ENCODE measurements around the gene RGL3.
A peak's percentile ranks its signal among the peaks of the same experiment; 100 is the strongest.
"Not testable (repeated sequence)": the region's sequence is repeated elsewhere in the genome, so short reads cannot be mapped to it uniquely, and the experiment has no call there.

Gene RGL3

GRCh38 chr19:11435057-11435832 is 16.1 kb upstream of the RGL3 start, which contains the start of the genes ODAD3 and PRKCSH:
ODAD3 (minus strand) TSS chr19:11435121; CDS start chr19:11435016, 105 bp downstream.
PRKCSH (plus strand) TSS chr19:11435635; CDS start chr19:11436118, 483 bp downstream.
- peak within 1 kb of the TSS; percentile 93 for H3K4me2 ChIP-seq
- H3K9ac ChIP-seq, result peak within 1 kb of the TSS; percentile 85
- no peaks in the 10 kb centered on the region for H3K9me3 ChIP-seq
- H3K27ac ChIP-seq, result peak within 1 kb of the TSS; percentile 83
- H3K27me3 ChIP-seq, result no peaks in the 10 kb centered on the region
- peak within 1 kb of the TSS; percentile 82 for H3K4me3 ChIP-seq
- peaks cover 25% of the 10 kb centered on the region for H3K4me1 ChIP-seq
- no peaks in the 10 kb centered on the region for H4K20me1 ChIP-seq
- H3K36me3 ChIP-seq, result peaks cover 40% of the 10 kb centered on the region
- no peak for TF ChIP-seq Cebpa-rat (IDR thresholded peaks at IDR 0.05)

GRCh38 chr19:11434703-11435056 is 15.6 kb upstream of the RGL3 start:
- H3K9ac ChIP-seq, result peak overlapping the region; percentile 85; the same call in 1 of the 2 replicates
- H3K36me3 ChIP-seq, result peaks cover 36% of the 10 kb centered on the region
- peak overlapping the region; percentile 93 for H3K4me2 ChIP-seq
- H3K27ac ChIP-seq, result no peak overlapping the region
- TF ChIP-seq Cebpa-rat (IDR thresholded peaks at IDR 0.05), result no peak
- H3K4me3 ChIP-seq, result peak overlapping the region; percentile 82
- peaks cover 25% of the 10 kb centered on the region for H3K4me1 ChIP-seq
- H4K20me1 ChIP-seq, result no peaks in the 10 kb centered on the region
- H3K9me3 ChIP-seq, result no peaks in the 10 kb centered on the region
- no peaks in the 10 kb centered on the region for H3K27me3 ChIP-seq

DNA sequence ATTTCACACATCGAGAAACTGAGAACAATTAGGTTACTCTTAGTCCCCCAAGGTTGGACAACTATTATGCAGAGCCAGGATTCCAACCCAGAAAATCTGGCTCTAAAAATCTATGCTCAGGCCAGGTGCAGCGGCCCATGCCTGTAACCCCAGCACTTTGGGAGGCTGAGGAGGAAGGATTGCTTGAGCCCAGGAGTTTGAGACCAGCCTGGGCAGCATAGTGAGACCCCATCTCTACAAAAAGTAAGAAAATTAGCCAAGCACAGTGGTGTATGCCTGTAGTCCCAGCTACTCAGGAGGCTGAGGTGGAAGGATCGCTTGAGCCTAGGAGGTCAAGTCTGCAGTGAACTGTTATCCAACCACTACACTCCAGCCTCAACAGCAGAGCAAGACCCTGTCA is 14.4 kb upstream of the RGL3 start:
- not testable (repeated sequence) for H3K9me3 ChIP-seq

GRCh38 chr19:11426656-11427055 is 7.5 kb upstream of the RGL3 start:
- TF ChIP-seq Cebpa-rat (IDR thresholded peaks at IDR 0.05), result no peak
- no peak overlapping the region for H3K4me3 ChIP-seq
- H3K27me3 ChIP-seq, result peaks cover 25% of the 10 kb centered on the region
- H3K9ac ChIP-seq, result no peak overlapping the region
- no peak overlapping the region for H3K27ac ChIP-seq
- no peaks in the 10 kb centered on the region for H3K36me3 ChIP-seq
- H4K20me1 ChIP-seq, result peaks cover 24% of the 10 kb centered on the region
- H3K9me3 ChIP-seq, result no peaks in the 10 kb centered on the region; the same call in 1 of the 2 replicates
- H3K4me1 ChIP-seq, result peaks cover 26% of the 10 kb centered on the region
- no peak overlapping the region for H3K4me2 ChIP-seq

More for the DNA sequence above, 14.4 kb upstream of the RGL3 start:
- not testable (repeated sequence) for H3K4me2 ChIP-seq, H3K4me3 ChIP-seq, H3K9ac ChIP-seq, H4K20me1 ChIP-seq, H3K27me3 ChIP-seq, H3K27ac ChIP-seq
- peaks cover 25% of the 10 kb centered on the region for H3K4me1 ChIP-seq
- H3K36me3 ChIP-seq, result peaks cover 24% of the 10 kb centered on the region

- Histone ChIP-seq H3K4me1 (peaks cover 34% of the 10 kb centered on the region), H3K9me3 (no peaks in the 10 kb centered on the region; the same call in 1 of the 2 replicates), H3K27ac (no peak overlapping the region), H3K4me2 (no peak overlapping the region), H3K9ac (no peak overlapping the region), H3K27me3 (peaks cover 33% of the 10 kb centered on the region), H4K20me1 (peaks cover 32% of the 10 kb centered on the region), H3K36me3 (no peaks in the 10 kb centered on the region), H3K4me3 (no peak overlapping the region)
- TF ChIP-seq Cebpa-rat (IDR thresholded peaks at IDR 0.05), result no peak
Measured at GRCh38 chr19:11425719-11426457, 6.8 kb upstream of the RGL3 start.

GRCh38 chr19:11423791-11424181 is 4.7 kb upstream of the RGL3 start:
- no peaks in the 10 kb centered on the region; the same call in 1 of the 2 replicates for H3K9me3 ChIP-seq
- peaks cover 50% of the 10 kb centered on the region for H4K20me1 ChIP-seq
- H3K4me3 ChIP-seq, result no peak overlapping the region
- TF ChIP-seq Cebpa-rat (IDR thresholded peaks at IDR 0.05), result no peak
- no peaks in the 10 kb centered on the region for H3K36me3 ChIP-seq
- H3K27ac ChIP-seq, result no peak overlapping the region
- H3K4me2 ChIP-seq, result peak overlapping the region; percentile 98
- no peak overlapping the region for H3K9ac ChIP-seq
- peaks cover 54% of the 10 kb centered on the region for H3K27me3 ChIP-seq
- H3K4me1 ChIP-seq, result peaks cover 46% of the 10 kb centered on the region

DNA sequence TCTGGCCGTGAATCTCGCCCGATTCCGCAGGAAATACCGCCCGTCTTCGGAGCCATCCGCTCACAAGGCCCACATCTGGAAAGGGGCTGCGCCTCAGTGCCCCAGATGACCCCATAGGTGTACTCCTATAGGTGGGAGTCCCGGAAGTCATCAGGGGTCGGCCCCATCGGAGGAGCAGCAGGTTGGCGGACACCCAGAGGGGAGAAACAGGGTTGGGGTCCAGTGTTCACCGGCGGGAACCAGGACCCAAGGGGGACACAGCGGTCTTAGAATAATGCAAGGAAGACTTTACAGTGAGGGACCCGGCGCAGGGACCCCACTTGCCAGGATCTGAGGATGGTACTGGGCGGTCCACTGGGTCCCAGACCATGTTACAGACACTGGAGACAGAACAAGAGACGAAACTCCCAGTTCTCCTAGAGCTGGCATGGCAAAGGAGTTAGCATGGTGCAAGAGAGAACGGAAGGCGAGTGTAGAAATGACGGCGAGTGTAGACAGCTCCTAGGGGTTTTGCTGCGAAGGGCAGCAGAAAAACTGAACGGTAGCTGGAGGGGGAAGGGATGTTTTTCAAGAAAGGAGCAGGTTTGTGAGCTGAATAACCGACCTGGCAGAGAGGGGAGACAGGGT is 4.2 kb upstream of the RGL3 start:
- Histone ChIP-seq H3K27me3 (peaks cover 59% of the 10 kb centered on the region), H3K9ac (no peak overlapping the region), H3K4me3 (peak overlapping the region; percentile 59), H4K20me1 (peaks cover 55% of the 10 kb centered on the region), H3K4me1 (peaks cover 51% of the 10 kb centered on the region), H3K9me3 (no peaks in the 10 kb centered on the region; the same call in 1 of the 2 replicates), H3K27ac (no peak overlapping the region), H3K36me3 (no peaks in the 10 kb centered on the region), H3K4me2 (peak overlapping the region; percentile 98)
- TF ChIP-seq Cebpa-rat (IDR thresholded peaks at IDR 0.05), result no peak

- Histone ChIP-seq H3K9ac (no peak overlapping the region), H3K36me3 (no peaks in the 10 kb centered on the region), H3K27ac (no peak overlapping the region), H3K4me2 (peak overlapping the region; percentile 98), H3K9me3 (no peaks in the 10 kb centered on the region; the same call in 1 of the 2 replicates), H3K27me3 (peaks cover 67% of the 10 kb centered on the region), H3K4me3 (peak overlapping the region; percentile 59), H4K20me1 (peaks cover 56% of the 10 kb centered on the region), H3K4me1 (peaks cover 52% of the 10 kb centered on the region)
- TF ChIP-seq Cebpa-rat (IDR thresholded peaks at IDR 0.05), result no peak
Measured at GRCh38 chr19:11422163-11423065, 3.3 kb upstream of the RGL3 start.
